Vagina (tissue), 2 donors: Measurements from ENCODE around the gene STK39. TPM values are rescaled to one million over a fixed set of nuclear protein-coding genes. Genes with fewer than 3 reads are reported as not detected.

Experiments
- DNase-seq, 2 donors: peaks; one replicate each; pipeline ENCODE4 v3.0.0-alpha.2; 2017; ENCODE audit errors: extremely low spot score in 2 of 2
- H3K27ac ChIP-seq: fragments of 200-600 bp; sonication (generic); one replicate; pipeline ENCODE4 v1.5.1; 2019
- H3K27me3 ChIP-seq: fragments of 200-600 bp; sonication (generic); one replicate; pipeline ENCODE4 v1.5.1; 2019
- H3K36me3 ChIP-seq, 2 donors: fragments of 200-600 bp; sonication (generic); one replicate each; pipeline ENCODE4 v1.5.1; 2017 to 2019
- H3K4me1 ChIP-seq: fragments of 200-600 bp; sonication (generic); one replicate; pipeline ENCODE4 v1.5.1; 2019
- H3K4me3 ChIP-seq, 2 donors: fragments of 200-600 bp; sonication (generic); 1 replicate in 1 of 2; 2 replicates in 1 of 2; pipeline ENCODE4 v1.5.1; 2016 to 2019
- H3K9me3 ChIP-seq: fragments of 200-600 bp; sonication (generic); one replicate; pipeline ENCODE4 v1.5.1; 2019
- CTCF ChIP-seq, 3 experiments: fragments of 450-650 bp in 2 of 3; fragments of 200-600 bp in 1 of 3; sonication (generic) in 1 of 3; IDR thresholded peaks; one replicate each; pipeline ENCODE4 v1.5.1; 2017 to 2019; ENCODE audit warnings: antibody characterized with exemption in 3 of 3, mild to moderate bottlenecking in 2 of 3, moderate library complexity in 2 of 3
- POLR2A ChIP-seq, 2 donors: fragments of 450-650 bp; IDR thresholded peaks; one replicate each; pipeline ENCODE4 v1.6.1; 2017; ENCODE audit warnings: antibody characterized with exemption in 2 of 2, mild to moderate bottlenecking in 2 of 2, moderate library complexity in 2 of 2
- POLR2AphosphoS5 ChIP-seq, 2 donors: sonication (generic); formaldehyde crosslinking; IDR thresholded peaks; one replicate each; pipeline ENCODE4 v1.9.0; 2017; ENCODE audit warnings: antibody characterized with exemption in 2 of 2, mild to moderate bottlenecking in 2 of 2, low read depth in 1 of 2; ENCODE audit not compliant: insufficient read depth in 1 of 2
- intact Hi-C: fragments of 100-400 bp; cut with DNase I; formaldehyde crosslinking; loops from one replicate; pipeline ENCODE4 v1.15.1; 2023
- total RNA-seq: library from RNA; depleted of rRNA; stranded (reverse); fragments of >200 nt; gene quantifications from one replicate; pipeline ENCODE4 v1.2.3, GENCODE V29; 2016

STK39 gene
- total RNA-seq, 1 donor from 2014 or later: 15.5 TPM

- no peaks in the 10 kb centered on the region for H3K9me3 ChIP-seq
- intact Hi-C loops: no loop called here
- no peak overlapping the region for H3K4me3 ChIP-seq
- DNase-seq: no peak
- H3K36me3 ChIP-seq: no peaks in the 10 kb centered on the region
- no peaks in the 10 kb centered on the region for H3K27me3 ChIP-seq
- H3K27ac ChIP-seq: no peak overlapping the region
- H3K4me1 ChIP-seq: no peaks in the 10 kb centered on the region
- no peak for TF ChIP-seq POLR2AphosphoS5 (IDR thresholded peaks at IDR 0.05; ENCODE audit: insufficient read depth in 1 of 2, low read depth in 1 of 2)
- TF ChIP-seq POLR2A (IDR thresholded peaks at IDR 0.05): no peak
Measured at GRCh38 chr2:168053676-168054075, 193.7 kb downstream of the STK39 start.

- TF ChIP-seq POLR2AphosphoS5 (IDR thresholded peaks at IDR 0.05; ENCODE audit: insufficient read depth in 1 of 2, low read depth in 1 of 2): no peak
- no peak for TF ChIP-seq POLR2A (IDR thresholded peaks at IDR 0.05)
- TF ChIP-seq CTCF (IDR thresholded peaks at IDR 0.05): no peak
- Histone ChIP-seq H3K36me3 (no peaks in the 10 kb centered on the region), H3K4me3 (no peak overlapping the region), H3K4me1 (no peaks in the 10 kb centered on the region), H3K27me3 (no peaks in the 10 kb centered on the region), H3K9me3 (no peaks in the 10 kb centered on the region), H3K27ac (no peak overlapping the region)
- intact Hi-C loops: no loop called here
- no peak for DNase-seq
Measured at GRCh38 chr2:168052773-168053172, 194.6 kb downstream of the STK39 start.

GRCh38 chr2:168050377-168050776 is 197.0 kb downstream of the STK39 start:
- intact Hi-C loops: no loop called here
- H3K4me3 ChIP-seq: no peak overlapping the region
- H3K36me3 ChIP-seq: no peaks in the 10 kb centered on the region
- H3K27ac ChIP-seq: no peak overlapping the region
- DNase-seq: no peak
- TF ChIP-seq CTCF (IDR thresholded peaks at IDR 0.05): no peak
- TF ChIP-seq POLR2AphosphoS5 (IDR thresholded peaks at IDR 0.05; ENCODE audit: insufficient read depth in 1 of 2, low read depth in 1 of 2): no peak
- TF ChIP-seq POLR2A (IDR thresholded peaks at IDR 0.05): no peak
- no peaks in the 10 kb centered on the region for H3K27me3 ChIP-seq
- H3K9me3 ChIP-seq: no peaks in the 10 kb centered on the region
- H3K4me1 ChIP-seq: no peaks in the 10 kb centered on the region

- H3K27ac ChIP-seq: no peak overlapping the region
- no peak for DNase-seq
- no peaks in the 10 kb centered on the region for H3K36me3 ChIP-seq
- intact Hi-C loops: no loop called here
- TF ChIP-seq POLR2AphosphoS5 (IDR thresholded peaks at IDR 0.05; ENCODE audit: insufficient read depth in 1 of 2, low read depth in 1 of 2) (no peak), POLR2A (IDR thresholded peaks at IDR 0.05) (no peak), CTCF (IDR thresholded peaks at IDR 0.05) (no peak)
- H3K27me3 ChIP-seq: no peaks in the 10 kb centered on the region
- H3K4me3 ChIP-seq: no peak overlapping the region
- no peaks in the 10 kb centered on the region for H3K4me1 ChIP-seq
- H3K9me3 ChIP-seq: no peaks in the 10 kb centered on the region
Measured at GRCh38 chr2:168049609-168050008, 197.8 kb downstream of the STK39 start.

- DNase-seq: no peak
- H3K27me3 ChIP-seq: no peaks in the 10 kb centered on the region
- H3K36me3 ChIP-seq: no peaks in the 10 kb centered on the region
- no peak overlapping the region for H3K4me3 ChIP-seq
- intact Hi-C loops: no loop called here
- no peaks in the 10 kb centered on the region for H3K4me1 ChIP-seq
- H3K27ac ChIP-seq: no peak overlapping the region
- no peaks in the 10 kb centered on the region for H3K9me3 ChIP-seq
- TF ChIP-seq POLR2A (IDR thresholded peaks at IDR 0.05) (no peak), CTCF (IDR thresholded peaks at IDR 0.05) (no peak), POLR2AphosphoS5 (IDR thresholded peaks at IDR 0.05; ENCODE audit: insufficient read depth in 1 of 2, low read depth in 1 of 2) (no peak)
Measured at GRCh38 chr2:168047091-168047690, 200.2 kb downstream of the STK39 start.
